Astrocyte (in vitro differentiated cells and primary cell): ENCODE data around the gene LCE3A. TPM values are rescaled to one million over a fixed set of nuclear protein-coding genes. Genes with fewer than 3 reads are reported as not detected.

Source experiments
- DNase-seq: peaks from one replicate; pipeline ENCODE4 v3.0.0-alpha.2; 2010; ENCODE audit warnings: low read depth
- FAIRE-seq: peaks from 2 replicates; lab custom pipeline; 2011; peaks lifted over from hg19 to GRCh38; lab: Jason Lieb, UNC
- H2AFZ ChIP-seq: 2 replicates; pipeline ENCODE4 v1.6.0; 2012; ENCODE audit warnings: low read depth, low read length, inconsistent platforms
- H3K27ac ChIP-seq: 2 replicates; pipeline ENCODE4 v1.5.1; 2011; ENCODE audit warnings: low read depth, low read length, inconsistent platforms
- H3K27me3 ChIP-seq: 2 replicates; pipeline ENCODE4 v1.6.0; 2011; ENCODE audit warnings: low read length, inconsistent platforms; ENCODE audit not compliant: insufficient read depth
- H3K36me3 ChIP-seq: 2 replicates; pipeline ENCODE4 v1.5.1; 2011; ENCODE audit warnings: low read length, inconsistent platforms; ENCODE audit not compliant: insufficient read depth
- H3K4me1 ChIP-seq: 2 replicates; pipeline ENCODE4 v1.5.1; 2011; ENCODE audit warnings: low read length, inconsistent platforms; ENCODE audit not compliant: insufficient read depth
- H3K4me2 ChIP-seq: 2 replicates; pipeline ENCODE4 v1.6.0; 2012; ENCODE audit warnings: low read length, inconsistent platforms
- H3K4me3 ChIP-seq: 2 replicates; pipeline ENCODE4 v1.5.1; 2011; ENCODE audit warnings: low read depth, mild to moderate bottlenecking, low read length, inconsistent platforms; ENCODE audit not compliant: insufficient read depth
- H3K79me2 ChIP-seq: 2 replicates; pipeline ENCODE4 v1.6.0; 2012; ENCODE audit warnings: mild to moderate bottlenecking, low read length, inconsistent platforms; ENCODE audit not compliant: insufficient read depth
- H3K9ac ChIP-seq: 2 replicates; pipeline ENCODE4 v1.6.0; 2012; ENCODE audit warnings: mild to moderate bottlenecking, low read length, inconsistent platforms
- H3K9me3 ChIP-seq: 2 replicates; pipeline ENCODE4 v1.5.1; 2012; ENCODE audit warnings: low read depth, mild to moderate bottlenecking, low read length, inconsistent platforms; ENCODE audit not compliant: insufficient read depth
- H4K20me1 ChIP-seq: 2 replicates; pipeline ENCODE4 v1.6.0; 2012; ENCODE audit warnings: low read length, inconsistent platforms; ENCODE audit not compliant: insufficient read depth
- H3K27ac Mint-ChIP-seq: one replicate; pipeline ENCODE4 v1.8.0; 2021; ENCODE audit warnings: mild to moderate bottlenecking, mixed read lengths; ENCODE audit not compliant: unreplicated experiment
- H3K27me3 Mint-ChIP-seq: one replicate; pipeline ENCODE4 v1.8.0; 2021; ENCODE audit warnings: low read depth, mixed read lengths; ENCODE audit not compliant: unreplicated experiment
- H3K36me3 Mint-ChIP-seq: one replicate; pipeline ENCODE4 v1.8.0; 2021; ENCODE audit warnings: low read depth, mixed read lengths; ENCODE audit not compliant: unreplicated experiment
- H3K4me1 Mint-ChIP-seq: one replicate; pipeline ENCODE4 v1.8.0; 2021; ENCODE audit warnings: low read depth, mixed read lengths; ENCODE audit not compliant: unreplicated experiment
- H3K4me3 Mint-ChIP-seq: one replicate; pipeline ENCODE4 v1.8.0; 2021; ENCODE audit warnings: mild to moderate bottlenecking, moderate library complexity, mixed read lengths; ENCODE audit not compliant: unreplicated experiment
- H3K9me3 Mint-ChIP-seq: one replicate; pipeline ENCODE4 v1.8.0; 2021; ENCODE audit warnings: mild to moderate bottlenecking, mixed read lengths; ENCODE audit not compliant: unreplicated experiment
- EZH2 ChIP-seq: IDR thresholded peaks from 2 replicates; pipeline ENCODE4 v1.6.1; 2012; ENCODE audit warnings: mild to moderate bottlenecking, low read length, inconsistent platforms; ENCODE audit not compliant: insufficient read depth
- total RNA-seq: library from RNA; stranded (reverse); gene quantifications from 2 replicates; pipeline ENCODE4 v1.2.1, GENCODE V29; 2021
- TF ChIP-seq, protein P1 (sequence below): IDR thresholded peaks from 2 replicates; pipeline ENCODE4 v1.5.1; 2011; ENCODE audit warnings: low read depth, mild to moderate bottlenecking, inconsistent platforms, low read length, moderate library complexity; ENCODE audit not compliant: insufficient read depth

The LCE3A gene
- total RNA-seq, 1 donor from 2014 or later = not detected

DNA sequence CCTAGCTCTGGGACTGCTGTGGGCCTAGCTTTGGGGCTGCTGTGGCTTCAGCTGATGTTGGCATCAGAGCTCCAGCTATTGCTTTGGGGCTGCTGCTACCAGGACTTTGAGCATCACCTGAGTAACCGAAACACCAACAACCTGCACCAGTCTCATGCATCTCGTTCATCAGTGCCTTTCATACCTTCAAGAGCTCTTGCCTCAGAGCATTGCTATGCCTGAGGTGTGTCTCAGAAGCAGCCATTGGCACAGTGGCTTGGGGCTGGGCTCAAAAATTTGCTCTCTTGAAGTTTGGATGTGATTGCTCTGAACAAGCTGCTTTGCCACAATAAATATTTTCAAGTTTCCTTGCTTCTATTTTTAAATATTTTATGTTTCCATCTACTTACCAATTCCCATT, 33.6 kb upstream of the LCE3A start:
- Mint-ChIP-seq H3K4me1 (no peaks in the 10 kb centered on the region), H3K36me3 (no peaks in the 10 kb centered on the region), H3K9me3 (no peaks in the 10 kb centered on the region), H3K27ac (no peak overlapping the region), H3K4me3 (no peak overlapping the region), H3K27me3 (peaks cover 3% of the 10 kb centered on the region)
- Histone ChIP-seq H2AFZ (no peak overlapping the region), H3K79me2 (no peaks in the 10 kb centered on the region), H3K9ac (no peak overlapping the region), H4K20me1 (no peaks in the 10 kb centered on the region), H3K4me2 (no peak overlapping the region), H3K27me3 (no peaks in the 10 kb centered on the region), H3K4me3 (no peak overlapping the region), H3K9me3 (no peaks in the 10 kb centered on the region), H3K36me3 (no peaks in the 10 kb centered on the region), H3K4me1 (no peaks in the 10 kb centered on the region), H3K27ac (no peak overlapping the region)
- DNase-seq = no peak
- FAIRE-seq = no peak
- TF ChIP-seq, protein P1, sequence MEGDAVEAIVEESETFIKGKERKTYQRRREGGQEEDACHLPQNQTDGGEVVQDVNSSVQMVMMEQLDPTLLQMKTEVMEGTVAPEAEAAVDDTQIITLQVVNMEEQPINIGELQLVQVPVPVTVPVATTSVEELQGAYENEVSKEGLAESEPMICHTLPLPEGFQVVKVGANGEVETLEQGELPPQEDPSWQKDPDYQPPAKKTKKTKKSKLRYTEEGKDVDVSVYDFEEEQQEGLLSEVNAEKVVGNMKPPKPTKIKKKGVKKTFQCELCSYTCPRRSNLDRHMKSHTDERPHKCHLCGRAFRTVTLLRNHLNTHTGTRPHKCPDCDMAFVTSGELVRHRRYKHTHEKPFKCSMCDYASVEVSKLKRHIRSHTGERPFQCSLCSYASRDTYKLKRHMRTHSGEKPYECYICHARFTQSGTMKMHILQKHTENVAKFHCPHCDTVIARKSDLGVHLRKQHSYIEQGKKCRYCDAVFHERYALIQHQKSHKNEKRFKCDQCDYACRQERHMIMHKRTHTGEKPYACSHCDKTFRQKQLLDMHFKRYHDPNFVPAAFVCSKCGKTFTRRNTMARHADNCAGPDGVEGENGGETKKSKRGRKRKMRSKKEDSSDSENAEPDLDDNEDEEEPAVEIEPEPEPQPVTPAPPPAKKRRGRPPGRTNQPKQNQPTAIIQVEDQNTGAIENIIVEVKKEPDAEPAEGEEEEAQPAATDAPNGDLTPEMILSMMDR = no peak
- no peak for TF ChIP-seq EZH2

DNA sequence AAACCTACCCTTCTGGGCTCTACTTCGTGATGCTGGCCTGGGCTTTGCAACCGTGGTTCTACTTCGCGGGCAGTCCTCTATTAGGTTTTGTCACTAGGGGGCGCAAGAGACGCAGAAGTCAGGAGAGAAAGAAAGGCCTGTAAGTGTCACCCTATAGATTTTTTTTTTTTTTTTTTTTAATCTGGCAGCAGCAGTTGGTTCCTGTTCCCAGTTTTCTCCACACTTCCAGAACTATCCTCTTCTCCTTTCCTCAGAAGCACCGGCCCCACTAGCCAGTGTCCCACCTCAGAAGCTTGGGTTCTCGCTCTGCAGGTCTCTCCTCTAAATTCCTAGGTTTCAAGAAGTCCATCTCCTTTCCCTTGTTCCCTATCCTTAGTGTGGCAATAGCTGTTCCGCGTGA, 31.2 kb upstream of the LCE3A start:
- no peak overlapping the region for H3K27ac ChIP-seq
- no peaks in the 10 kb centered on the region for H3K79me2 ChIP-seq
- Mint-ChIP-seq H3K9me3 (no peaks in the 10 kb centered on the region), H3K27me3 (peaks cover 3% of the 10 kb centered on the region), H3K36me3 (no peaks in the 10 kb centered on the region), H3K4me3 (no peak overlapping the region), H3K4me1 (no peaks in the 10 kb centered on the region), H3K27ac (no peak overlapping the region)
- no peak overlapping the region for H2AFZ ChIP-seq
- TF ChIP-seq, protein P1 = peak; percentile 55
- TF ChIP-seq EZH2 = no peak
- H3K36me3 ChIP-seq = no peaks in the 10 kb centered on the region
- no peak overlapping the region for H3K4me2 ChIP-seq
- no peak overlapping the region for H3K4me3 ChIP-seq
- H3K9ac ChIP-seq = no peak overlapping the region
- H3K27me3 ChIP-seq = no peaks in the 10 kb centered on the region
- H3K4me1 ChIP-seq = no peaks in the 10 kb centered on the region
- H3K9me3 ChIP-seq = no peaks in the 10 kb centered on the region
- no peak for FAIRE-seq
- no peak for DNase-seq
- H4K20me1 ChIP-seq = no peaks in the 10 kb centered on the region

DNA sequence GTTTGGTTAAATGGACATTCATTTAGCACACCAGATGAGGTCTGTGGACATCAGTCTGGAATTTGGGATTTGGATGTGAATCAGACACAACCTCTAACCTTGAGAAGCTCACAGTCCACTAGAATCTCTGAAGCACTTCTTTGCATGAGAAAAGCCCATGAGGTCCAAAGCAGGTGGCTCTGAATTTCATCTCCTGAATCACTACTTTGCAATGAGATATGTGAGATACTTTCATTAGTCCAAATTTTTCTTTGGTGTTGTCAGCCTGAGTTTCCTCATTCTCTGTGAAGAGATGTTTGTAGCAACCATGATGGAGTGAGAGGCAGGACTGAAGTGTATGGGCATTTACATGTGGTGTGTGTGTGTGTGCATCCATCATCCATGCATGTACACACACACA, 23.8 kb upstream of the LCE3A start:
- no peaks in the 10 kb centered on the region for H3K9me3 ChIP-seq
- H2AFZ ChIP-seq = no peak overlapping the region
- H3K27me3 ChIP-seq = no peaks in the 10 kb centered on the region
- FAIRE-seq (no peak), DNase-seq (no peak)
- no peak overlapping the region for H3K9ac ChIP-seq
- peaks cover 13% of the 10 kb centered on the region for H3K27me3 Mint-ChIP-seq
- no peak overlapping the region for H3K4me3 Mint-ChIP-seq
- H3K36me3 ChIP-seq = no peaks in the 10 kb centered on the region
- H3K4me1 ChIP-seq = no peaks in the 10 kb centered on the region
- H4K20me1 ChIP-seq = no peaks in the 10 kb centered on the region
- H3K27ac ChIP-seq = no peak overlapping the region
- H3K4me3 ChIP-seq = no peak overlapping the region
- no peak overlapping the region for H3K27ac Mint-ChIP-seq
- no peaks in the 10 kb centered on the region for H3K4me1 Mint-ChIP-seq
- no peaks in the 10 kb centered on the region for H3K36me3 Mint-ChIP-seq
- no peaks in the 10 kb centered on the region for H3K79me2 ChIP-seq
- TF ChIP-seq EZH2 = no peak
- TF ChIP-seq, protein P1 = no peak
- H3K4me2 ChIP-seq = no peak overlapping the region
- peaks cover 2% of the 10 kb centered on the region for H3K9me3 Mint-ChIP-seq
